HCT116 (cell line): Measurements from ENCODE around the gene CEP170B. TPM values are rescaled to one million over a fixed set of nuclear protein-coding genes. Genes with fewer than 3 reads are reported as not detected.

Experiments
- ATAC-seq: fragments of 200-7000 bp; cut with Tn5 transposase; 2 replicates; pipeline ENCODE4 v1.9.1; 2020; ENCODE audit warnings: mild to moderate bottlenecking, moderate library complexity
- BruUV-seq: library from RNA; stranded (reverse); fragments of 400-500 nt; replicated peaks from 2 replicates; lab custom pipeline; 2021; lab: Mats Ljungman, UMichigan
- CTCF ChIA-PET: fragments of 300-600 bp; sonication (Branson Sonifier 250); formaldehyde crosslinking; loops from one replicate; lab custom pipeline; 2021; ENCODE audit warnings: antibody characterized with exemption; lab: Charles Lee
- POLR2A ChIA-PET: fragments of 300-600, 350-600 bp; sonication (Branson Sonifier 250); formaldehyde crosslinking; loops from one replicate; lab custom pipeline; 2021; ENCODE audit warnings: antibody characterized with exemption; lab: Charles Lee
- RAD21 ChIA-PET, 2 experiments: fragments of 300-600 bp; sonication (Branson Sonifier 250); formaldehyde crosslinking; loops; one replicate each; lab custom pipeline; 2023; ENCODE audit warnings: low total read pairs in 2 of 2; ENCODE audit not compliant: uncharacterized antibody in 2 of 2, unreplicated experiment in 2 of 2, low non-redundant PET in 1 of 2; lab: Charles Lee
- DNase-seq: peaks from one replicate; pipeline ENCODE4 v3.0.0-alpha.2; 2010; ENCODE audit warnings: low read depth, low spot score
- H2AFZ ChIP-seq: fragments of 200-600 bp; shearing (Covaris generic), sonication (generic); 2 replicates; pipeline ENCODE4 v1.6.1; 2017; ENCODE audit warnings: low read depth, mixed run types, mixed read lengths, antibody characterized with exemption, low read length; ENCODE audit not compliant: poor library complexity, severe bottlenecking
- H3K27ac ChIP-seq: 2 replicates; pipeline ENCODE4 v1.5.1; 2012; ENCODE audit warnings: low read depth, low read length
- H3K27me3 ChIP-seq: fragments of 200-600 bp; sonication (generic); 2 replicates; pipeline ENCODE4 v1.6.1; 2016; ENCODE audit warnings: mixed run types, low read length, mixed read lengths; ENCODE audit not compliant: insufficient read depth
- H3K36me3 ChIP-seq, 2 experiments: fragments of 200-500 bp in 1 of 2; fragments of 200-600 bp in 1 of 2; sonication (Bioruptor generic) in 1 of 2; sonication (generic) in 1 of 2; 2 replicates each; pipeline versions ENCODE4 v1.5.1 to v1.6.1; 2014 to 2016; ENCODE audit warnings: low read length in 2 of 2, inconsistent platforms in 1 of 2, mixed read lengths in 1 of 2, mixed run types in 1 of 2; ENCODE audit not compliant: insufficient read depth in 2 of 2, control insufficient read depth in 1 of 2
- H3K4me1 ChIP-seq, 2 experiments: fragments of 200-600 bp in 1 of 2; sonication (generic) in 1 of 2; 2 replicates each; pipeline versions ENCODE4 v1.5.1 to v1.6.1; 2012 to 2017; ENCODE audit warnings: low read length in 2 of 2, inconsistent platforms in 1 of 2, mild to moderate bottlenecking in 1 of 2, mixed read lengths in 1 of 2, mixed run types in 1 of 2, moderate library complexity in 1 of 2; ENCODE audit not compliant: insufficient read depth in 2 of 2, control insufficient read depth in 1 of 2
- H3K4me2 ChIP-seq: fragments of 200-600 bp; sonication (generic); 2 replicates; pipeline ENCODE4 v1.6.1; 2017; ENCODE audit warnings: mixed run types, low read length, mixed read lengths
- H3K4me3 ChIP-seq, 2 experiments: fragments of 200-600 bp in 1 of 2; sonication (generic) in 1 of 2; replicated peaks in 1 of 2; 2 replicates each; pipeline ENCODE4 v1.5.1; 2011 to 2016; ENCODE audit warnings: low read length in 2 of 2, control low read depth in 1 of 2, low read depth in 1 of 2, mild to moderate bottlenecking in 1 of 2, mixed read lengths in 1 of 2, mixed run types in 1 of 2
- H3K79me2 ChIP-seq: fragments of 200-600 bp; sonication (generic); 2 replicates; pipeline ENCODE4 v1.6.1; 2017; ENCODE audit warnings: mild to moderate bottlenecking, mixed run types, low read length, moderate library complexity, mixed read lengths; ENCODE audit not compliant: insufficient read depth
- H3K9ac ChIP-seq: fragments of 200-600 bp; sonication (generic); 2 replicates; pipeline ENCODE4 v1.6.1; 2016; ENCODE audit warnings: low read length, mixed read lengths
- H3K9me2 ChIP-seq: fragments of 200-600 bp; sonication (generic), shearing (Covaris generic); 2 replicates; pipeline ENCODE4 v1.6.1; 2017; ENCODE audit warnings: mixed run types, mild to moderate bottlenecking, moderate library complexity; ENCODE audit not compliant: insufficient read depth
- H3K9me3 ChIP-seq, 2 experiments: fragments of 200-500 bp in 1 of 2; fragments of 200-600 bp in 1 of 2; sonication (Bioruptor generic) in 1 of 2; sonication (generic) in 1 of 2; 2 replicates each; pipeline ENCODE4 v1.6.1; 2014 to 2017; ENCODE audit warnings: low read length in 2 of 2, mixed read lengths in 2 of 2, inconsistent platforms in 1 of 2, low read depth in 1 of 2, mild to moderate bottlenecking in 1 of 2, mixed run types in 1 of 2, moderate library complexity in 1 of 2; ENCODE audit not compliant: control insufficient read depth in 1 of 2, insufficient read depth in 1 of 2
- H4K20me1 ChIP-seq: fragments of 200-600 bp; sonication (generic), shearing (Covaris generic); 2 replicates; pipeline ENCODE4 v1.6.1; 2017; ENCODE audit warnings: mixed run types, mild to moderate bottlenecking, moderate library complexity; ENCODE audit not compliant: insufficient read depth
- CBX3 ChIP-seq: IDR thresholded peaks from 2 replicates; pipeline ENCODE4 v1.6.1; 2012; ENCODE audit warnings: low read depth
- CEBPB ChIP-seq: IDR thresholded peaks from 2 replicates; pipeline ENCODE4 v1.6.1; 2012; ENCODE audit warnings: low read depth
- ELF1 ChIP-seq: IDR thresholded peaks from 2 replicates; pipeline ENCODE4 v1.6.1; 2012; ENCODE audit warnings: low read depth, borderline replicate concordance
- FOSL1 ChIP-seq: IDR thresholded peaks from 2 replicates; pipeline ENCODE4 v1.6.1; 2012; ENCODE audit warnings: low read depth
- JUND ChIP-seq: IDR thresholded peaks from 2 replicates; pipeline ENCODE4 v1.6.1; 2012
- MAX ChIP-seq: IDR thresholded peaks from 2 replicates; pipeline ENCODE4 v1.6.1; 2012
- POLR2AphosphoS5 ChIP-seq: IDR thresholded peaks from 2 replicates; pipeline ENCODE4 v1.6.1; 2011; ENCODE audit warnings: mild to moderate bottlenecking, low read depth, low read length, moderate library complexity
- REST ChIP-seq: IDR thresholded peaks from 2 replicates; pipeline ENCODE4 v1.6.1; 2012; ENCODE audit warnings: low read depth
- SP1 ChIP-seq: IDR thresholded peaks from 2 replicates; pipeline ENCODE4 v1.6.1; 2012; ENCODE audit warnings: low read depth
- TCF7L2 ChIP-seq: IDR thresholded peaks from 2 replicates; pipeline ENCODE4 v1.7.0; 2011; ENCODE audit warnings: borderline replicate concordance, inconsistent platforms; ENCODE audit not compliant: insufficient read depth, insufficient read length; ENCODE audit errors: extremely low read depth
- YY1 ChIP-seq: IDR thresholded peaks from 2 replicates; pipeline ENCODE4 v1.6.1; 2011; ENCODE audit warnings: low read length, low read depth, moderate library complexity, mild to moderate bottlenecking; ENCODE audit not compliant: insufficient replicate concordance; ENCODE audit errors: extremely low read depth
- ZFX ChIP-seq: fragments of 450-650 bp; IDR thresholded peaks from 2 replicates; pipeline ENCODE4 v1.6.1; 2017
- ZNF274 ChIP-seq: fragments of 200-500 bp; sonication (Bioruptor generic); IDR thresholded peaks from 2 replicates; pipeline ENCODE4 v1.6.1; 2014; ENCODE audit warnings: mild to moderate bottlenecking, low read depth, low read length, inconsistent platforms
- intact Hi-C: fragments of 100-400 bp; cut with micrococcal nuclease; formaldehyde crosslinking; loops from 2 replicates; pipeline ENCODE4 v1.10.0; 2022
- total RNA-seq: library from RNA; stranded (reverse); gene quantifications from one replicate; pipeline ENCODE4 v1.2.1, GENCODE V29; 2021; ENCODE audit not compliant: unreplicated experiment
- TF ChIP-seq, protein P1 (sequence below): IDR thresholded peaks from 2 replicates; pipeline ENCODE4 v1.6.1; 2011; ENCODE audit warnings: mild to moderate bottlenecking, low read length, moderate library complexity; ENCODE audit not compliant: insufficient replicate concordance; ENCODE audit errors: extremely low read depth

The CEP170B gene
- total RNA-seq, 1 experiment from 2014 or later = 45.9 TPM

DNA sequence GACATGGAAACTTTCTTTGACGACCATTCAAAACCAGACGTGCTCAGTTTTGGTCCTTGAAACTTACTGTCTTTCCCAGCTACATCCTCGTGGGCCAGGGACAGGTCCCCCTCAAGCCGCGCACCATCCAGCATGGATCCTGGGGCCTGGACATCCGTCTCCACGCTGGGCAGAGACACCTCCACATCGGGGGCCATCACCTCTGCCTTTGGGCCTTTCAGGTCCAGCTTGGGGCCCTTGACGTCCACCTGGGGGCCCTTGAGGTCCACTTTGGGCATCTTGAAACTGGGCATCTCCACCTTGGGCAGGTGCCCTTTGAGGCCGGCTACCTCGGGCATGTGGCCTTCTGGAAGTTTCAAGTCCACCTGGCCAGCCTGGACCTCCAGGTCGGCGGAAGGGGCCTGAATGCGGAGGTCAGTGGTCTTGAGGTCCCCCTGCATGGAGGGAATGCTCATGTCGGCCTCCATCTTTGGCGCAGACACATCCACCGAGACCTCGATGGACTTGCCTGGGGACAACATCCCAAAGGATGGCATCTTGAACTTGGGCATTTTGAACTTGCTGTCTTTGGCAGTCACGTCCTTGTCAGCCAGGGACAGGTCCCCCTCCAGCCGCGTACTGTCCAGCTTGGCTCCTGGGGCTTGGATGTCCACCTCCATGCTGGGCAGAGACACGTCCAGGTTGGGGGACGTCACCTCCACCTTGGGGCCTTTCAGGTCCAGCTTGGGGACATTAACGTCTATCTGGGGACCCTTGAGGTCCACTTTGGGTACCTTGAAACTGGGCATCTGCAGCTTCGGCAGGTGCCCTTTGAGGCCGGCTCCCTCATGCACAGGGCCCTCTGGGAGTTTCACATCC, 76.7 kb downstream of the CEP170B start:
- CTCF ChIA-PET = no interaction called here
- no peaks in the 10 kb centered on the region for H4K20me1 ChIP-seq
- no peaks in the 10 kb centered on the region for H3K79me2 ChIP-seq
- H3K27ac ChIP-seq = no peak overlapping the region
- ATAC-seq (no peak), DNase-seq (no peak)
- POLR2A ChIA-PET = no interaction called here
- H3K4me1 ChIP-seq = no peaks in the 10 kb centered on the region
- H3K9me2 ChIP-seq = no peaks in the 10 kb centered on the region
- no peak overlapping the region for H3K4me2 ChIP-seq
- no TSS peak for BruUV-seq
- no peaks in the 10 kb centered on the region for H3K9me3 ChIP-seq
- intact Hi-C loops = no loop called here
- no peaks in the 10 kb centered on the region for H3K36me3 ChIP-seq
- H2AFZ ChIP-seq = no peak overlapping the region
- no peaks in the 10 kb centered on the region for H3K27me3 ChIP-seq
- no peak overlapping the region for H3K9ac ChIP-seq
- RAD21 ChIA-PET = no interaction called here
- no peak overlapping the region for H3K4me3 ChIP-seq
- no peak for TF ChIP-seq CEBPB
- no peak for TF ChIP-seq SP1
- no peak for TF ChIP-seq JUND
- no peak for TF ChIP-seq FOSL1
- no peak for TF ChIP-seq ZNF274
- TF ChIP-seq YY1 = no peak
- no peak for TF ChIP-seq CBX3
- TF ChIP-seq ELF1 = no peak
- TF ChIP-seq, all 23 proteins: peak for 0

DNA sequence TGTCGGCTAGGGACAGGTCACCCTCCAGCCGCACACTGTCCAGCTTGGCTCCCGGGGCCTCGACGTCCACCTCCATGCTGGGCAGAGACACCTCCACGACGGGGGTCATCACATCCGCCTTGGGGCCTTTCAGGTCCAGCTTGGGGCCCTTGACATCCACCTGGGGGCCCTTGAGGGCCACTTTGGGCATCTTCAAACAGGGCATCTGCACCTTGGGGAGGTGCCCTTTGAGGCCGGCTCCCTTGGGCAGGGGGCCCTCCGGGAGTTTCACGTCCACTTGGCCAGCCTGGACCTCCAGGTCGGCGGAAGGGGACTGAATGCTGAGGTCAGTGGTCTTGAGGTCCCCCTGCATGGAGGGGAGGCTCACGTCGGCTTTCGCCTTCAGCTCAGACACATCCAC, 77.5 kb downstream of the CEP170B start:
- ChIA-PET RAD21 (no interaction called here), CTCF (no interaction called here), POLR2A (no interaction called here)
- ATAC-seq (no peak), DNase-seq (no peak)
- no peaks in the 10 kb centered on the region for H3K36me3 ChIP-seq
- no peak overlapping the region for H3K4me2 ChIP-seq
- H3K9me2 ChIP-seq = no peaks in the 10 kb centered on the region
- no peaks in the 10 kb centered on the region for H3K27me3 ChIP-seq
- no peak overlapping the region for H3K4me3 ChIP-seq
- no peak overlapping the region for H2AFZ ChIP-seq
- no peaks in the 10 kb centered on the region for H3K9me3 ChIP-seq
- H4K20me1 ChIP-seq = no peaks in the 10 kb centered on the region
- no TSS peak for BruUV-seq
- intact Hi-C loops = no loop called here
- H3K79me2 ChIP-seq = no peaks in the 10 kb centered on the region
- H3K9ac ChIP-seq = no peak overlapping the region
- no peaks in the 10 kb centered on the region for H3K4me1 ChIP-seq
- H3K27ac ChIP-seq = no peak overlapping the region
- no peak for TF ChIP-seq POLR2AphosphoS5
- no peak for TF ChIP-seq JUND
- TF ChIP-seq, protein P1, sequence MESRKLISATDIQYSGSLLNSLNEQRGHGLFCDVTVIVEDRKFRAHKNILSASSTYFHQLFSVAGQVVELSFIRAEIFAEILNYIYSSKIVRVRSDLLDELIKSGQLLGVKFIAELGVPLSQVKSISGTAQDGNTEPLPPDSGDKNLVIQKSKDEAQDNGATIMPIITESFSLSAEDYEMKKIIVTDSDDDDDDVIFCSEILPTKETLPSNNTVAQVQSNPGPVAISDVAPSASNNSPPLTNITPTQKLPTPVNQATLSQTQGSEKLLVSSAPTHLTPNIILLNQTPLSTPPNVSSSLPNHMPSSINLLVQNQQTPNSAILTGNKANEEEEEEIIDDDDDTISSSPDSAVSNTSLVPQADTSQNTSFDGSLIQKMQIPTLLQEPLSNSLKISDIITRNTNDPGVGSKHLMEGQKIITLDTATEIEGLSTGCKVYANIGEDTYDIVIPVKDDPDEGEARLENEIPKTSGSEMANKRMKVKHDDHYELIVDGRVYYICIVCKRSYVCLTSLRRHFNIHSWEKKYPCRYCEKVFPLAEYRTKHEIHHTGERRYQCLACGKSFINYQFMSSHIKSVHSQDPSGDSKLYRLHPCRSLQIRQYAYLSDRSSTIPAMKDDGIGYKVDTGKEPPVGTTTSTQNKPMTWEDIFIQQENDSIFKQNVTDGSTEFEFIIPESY = no peak
- TF ChIP-seq ZFX = no peak
- no peak for TF ChIP-seq CEBPB
- no peak for TF ChIP-seq TCF7L2
- TF ChIP-seq REST = no peak
- no peak for TF ChIP-seq MAX
- no peak for TF ChIP-seq FOSL1
